ENCODE data around the gene HNRNPK.

The HNRNPK gene

GRCh38 chr9:83932851-83933250 is 47.2 kb downstream of the HNRNPK start:
- no peak for DNase-seq (ENCODE audit: low spot score)

GRCh38 chr9:83932011-83932410 is 48.0 kb downstream of the HNRNPK start:
- no peak for DNase-seq (ENCODE audit: low spot score)

GRCh38 chr9:83930881-83931280 is 49.1 kb downstream of the HNRNPK start:
- no peak for DNase-seq (ENCODE audit: low spot score)

GRCh38 chr9:83927591-83927990 is 52.4 kb downstream of the HNRNPK start:
- no peak for DNase-seq (ENCODE audit: low spot score)

- DNase-seq (ENCODE audit: low spot score): peak; percentile 78
Measured at GRCh38 chr9:83920927-83921707, 58.9 kb downstream of the HNRNPK start, which contains the start of gene KIF27. Gene KIF27, minus strand, starts transcription at chr9:83921432. Its CDS starts 5,841 bp downstream, at chr9:83915591.

- peak; percentile 33 for DNase-seq (ENCODE audit: low spot score)
Measured at GRCh38 chr9:83920469-83920926, 59.5 kb downstream of the HNRNPK start.

- no peak for DNase-seq (ENCODE audit: low spot score)
Measured at GRCh38 chr9:83919111-83919510, 60.9 kb downstream of the HNRNPK start.
